ENCODE results near the gene RPS6KC1. TPM values are rescaled to one million over a fixed set of nuclear protein-coding genes. Genes with fewer than 3 reads are reported as not detected.
"Not testable (repeated sequence)": the region's sequence is repeated elsewhere in the genome, so short reads cannot be mapped to it uniquely, and the experiment has no call there.

Gene RPS6KC1
- total RNA-seq, 1 experiment from 2014 or later: 16.9 TPM

- Histone ChIP-seq H4K5ac (ENCODE audit: insufficient read length, low read depth, low read length) (no peak overlapping the region), H3K9ac (ENCODE audit: extremely low read depth, insufficient read length, low read length) (no peak overlapping the region), H3K4ac (ENCODE audit: low read depth, low read length) (no peak overlapping the region), H2AK5ac (ENCODE audit: insufficient read length, low read length) (no peak overlapping the region), H3K4me1 (ENCODE audit: insufficient read depth, low read length) (no peaks in the 10 kb centered on the region; the same call in 1 of the 2 replicates), H3K23ac (ENCODE audit: insufficient read length, low read depth, low read length) (no peak overlapping the region), H2AFZ (ENCODE audit: low read length) (no peak overlapping the region), H3K18ac (ENCODE audit: insufficient read length, low read depth, low read length) (no peak overlapping the region), H2BK15ac (ENCODE audit: low read depth, low read length) (no peak overlapping the region), H3K4me2 (ENCODE audit: insufficient read depth, insufficient read length, low read length) (no peak overlapping the region), H3K14ac (ENCODE audit: insufficient read depth, low read length) (no peak overlapping the region), H4K91ac (ENCODE audit: insufficient read length, low read depth, low read length) (no peak overlapping the region), H3K79me2 (ENCODE audit: insufficient read depth, low read length) (no peaks in the 10 kb centered on the region), H3K27ac (ENCODE audit: insufficient read length, low read depth, low read length) (no peak overlapping the region), H2BK20ac (ENCODE audit: low read depth, low read length, poor library complexity, severe bottlenecking) (no peak overlapping the region), H3K56ac (ENCODE audit: insufficient read length, low read depth, low read length) (no peak overlapping the region), H4K20me1 (ENCODE audit: control insufficient read depth, insufficient read depth, insufficient read length) (no peaks in the 10 kb centered on the region), H2BK120ac (ENCODE audit: low read depth, low read length, poor library complexity, severe bottlenecking) (no peak overlapping the region), H2BK12ac (ENCODE audit: insufficient read length, low read depth, low read length) (no peak overlapping the region), H2BK5ac (ENCODE audit: insufficient read length, low read length) (no peak overlapping the region), H3T11ph (ENCODE audit: low read length) (no peak overlapping the region), H3K27me3 (ENCODE audit: insufficient read depth, low read length) (no peaks in the 10 kb centered on the region), H3K23me2 (ENCODE audit: insufficient read length, low read depth, low read length, poor library complexity, severe bottlenecking) (no peaks in the 10 kb centered on the region), H4K8ac (replicated peaks; ENCODE audit: insufficient read length, low read depth, low read length) (no peak overlapping the region), H3K9me3 (ENCODE audit: control insufficient read depth, low read depth, low read length) (no peaks in the 10 kb centered on the region), H3K79me1 (ENCODE audit: insufficient read depth, low read depth, low read length, poor library complexity, severe bottlenecking) (no peaks in the 10 kb centered on the region)
- TF ChIP-seq CTCF (conservative IDR thresholded peaks at IDR 0.05): no peak
- Mint-ChIP-seq H3K36me3 (ENCODE audit: insufficient read depth in 1 of 3, low read depth in 3 of 3) (peaks cover 5 to 7% (median 5%) of the 10 kb centered on the region in 3 experiments), H3K9me3 (peaks cover 0 to 2% of the 10 kb centered on the region in 2 experiments; a peak in 2 of 5 replicates), H3K27me3 (ENCODE audit: low read depth) (no peaks in the 10 kb centered on the region), H3K4me1 (peaks cover 6 to 7% of the 10 kb centered on the region in 2 experiments), H3K27ac (no peak overlapping the region), H3K4me3 (no peak overlapping the region)
- DNase-seq: no peak
- no CpG with 5 or more reads among the region's 2 CpGs for WGBS (ENCODE audit: extremely low coverage, insufficient read length, low lambda C conversion rate)
These were observed 60.5 kb downstream of the RPS6KC1 start for GRCh38 chr1:213111502-213111901.

- H3K79me2 ChIP-seq (ENCODE audit: insufficient read depth, low read length); H2BK12ac ChIP-seq (ENCODE audit: insufficient read length, low read depth, low read length); H3K27me3 Mint-ChIP-seq (ENCODE audit: low read depth); H3K23ac ChIP-seq (ENCODE audit: insufficient read length, low read depth, low read length); H3K23me2 ChIP-seq (ENCODE audit: insufficient read length, low read depth, low read length, poor library complexity, severe bottlenecking); H3K4me1 ChIP-seq (ENCODE audit: insufficient read depth, low read length); H3K4me2 ChIP-seq (ENCODE audit: insufficient read depth, insufficient read length, low read length); H3K27ac Mint-ChIP-seq; H3T11ph ChIP-seq (ENCODE audit: low read length); H4K5ac ChIP-seq (ENCODE audit: insufficient read length, low read depth, low read length); H4K8ac ChIP-seq (replicated peaks; ENCODE audit: insufficient read length, low read depth, low read length); H3K27ac ChIP-seq (ENCODE audit: insufficient read length, low read depth, low read length); H3K9me3 Mint-ChIP-seq; H3K9me3 ChIP-seq (ENCODE audit: control insufficient read depth, low read depth, low read length); H3K4ac ChIP-seq (ENCODE audit: low read depth, low read length); H3K14ac ChIP-seq (ENCODE audit: insufficient read depth, low read length); H3K4me3 Mint-ChIP-seq; H4K20me1 ChIP-seq (ENCODE audit: control insufficient read depth, insufficient read depth, insufficient read length); H2BK15ac ChIP-seq (ENCODE audit: low read depth, low read length); H3K9ac ChIP-seq (ENCODE audit: extremely low read depth, insufficient read length, low read length); H3K36me3 Mint-ChIP-seq (ENCODE audit: insufficient read depth in 1 of 3, low read depth in 3 of 3); H4K91ac ChIP-seq (ENCODE audit: insufficient read length, low read depth, low read length); H3K27me3 ChIP-seq (ENCODE audit: insufficient read depth, low read length); H3K56ac ChIP-seq (ENCODE audit: insufficient read length, low read depth, low read length); H3K79me1 ChIP-seq (ENCODE audit: insufficient read depth, low read depth, low read length, poor library complexity, severe bottlenecking); H2BK5ac ChIP-seq (ENCODE audit: insufficient read length, low read length); H2AFZ ChIP-seq (ENCODE audit: low read length); H3K18ac ChIP-seq (ENCODE audit: insufficient read length, low read depth, low read length); H2BK20ac ChIP-seq (ENCODE audit: low read depth, low read length, poor library complexity, severe bottlenecking); H2AK5ac ChIP-seq (ENCODE audit: insufficient read length, low read length); DNase-seq; H3K4me1 Mint-ChIP-seq; H2BK120ac ChIP-seq (ENCODE audit: low read depth, low read length, poor library complexity, severe bottlenecking): not testable (repeated sequence)
- no CpG with 5 or more reads among the region's 3 CpGs for WGBS (ENCODE audit: extremely low coverage, insufficient read length, low lambda C conversion rate)
These were observed 61.7 kb downstream of the RPS6KC1 start for GRCh38 chr1:213112723-213113122.

Measured in H9 (cell line).